PC-9 (cell line): ENCODE data around the gene FAM78B. TPM values are rescaled to one million over a fixed set of nuclear protein-coding genes. Genes with fewer than 3 reads are reported as not detected.

Experiments
- BruUV-seq: library from RNA; stranded (reverse); fragments of 400-500 nt; replicated peaks from 2 replicates; lab custom pipeline; 2021; lab: Mats Ljungman, UMichigan
- CTCF ChIA-PET: fragments of 300-600 bp; sonication (Branson Sonifier 250); formaldehyde crosslinking; loops from one replicate; lab custom pipeline; 2022; ENCODE audit warnings: antibody characterized with exemption; lab: Charles Lee
- POLR2A ChIA-PET: fragments of 300-600 bp; sonication (Branson Sonifier 250); formaldehyde crosslinking; loops from one replicate; lab custom pipeline; 2022; ENCODE audit warnings: antibody characterized with exemption; ENCODE audit not compliant: unreplicated experiment; lab: Charles Lee
- DNase-seq, 2 experiments: peaks; one replicate each; pipeline versions ENCODE4 v3.0.0 to v3.0.0-alpha.2; 2015 to 2022; ENCODE audit warnings: mixed read lengths in 1 of 2
- H2AFZ ChIP-seq: fragments of 200-600 bp; sonication (generic); 2 replicates; pipeline ENCODE4 v1.8.1; 2017; ENCODE audit warnings: antibody characterized with exemption
- H3F3A ChIP-seq: fragments of 200-600 bp; sonication (generic); 2 replicates; pipeline ENCODE4 v1.8.1; 2017; ENCODE audit warnings: antibody characterized with exemption, mild to moderate bottlenecking, low read depth; ENCODE audit not compliant: insufficient read depth
- H3K27ac ChIP-seq: fragments of 200-600 bp; sonication (generic); 2 replicates; pipeline ENCODE4 v1.6.1; 2016; ENCODE audit warnings: mixed run types
- H3K27me3 ChIP-seq: fragments of 200-600 bp; sonication (generic); 2 replicates; pipeline ENCODE4 v1.6.1; 2016; ENCODE audit warnings: low read depth, mixed run types; ENCODE audit not compliant: insufficient read depth
- H3K36me3 ChIP-seq: fragments of 200-600 bp; sonication (generic); 2 replicates; pipeline ENCODE4 v1.6.1; 2016; ENCODE audit warnings: low read depth, mixed run types
- H3K4me1 ChIP-seq: fragments of 200-600 bp; sonication (generic); replicated peaks from 2 replicates; pipeline ENCODE4 v1.6.1; 2016; ENCODE audit warnings: mixed run types; ENCODE audit not compliant: insufficient read depth
- H3K4me2 ChIP-seq: fragments of 200-600 bp; sonication (generic); 2 replicates; pipeline ENCODE4 v1.6.1; 2017; ENCODE audit warnings: mixed run types
- H3K4me3 ChIP-seq: fragments of 200-600 bp; sonication (generic); 2 replicates; pipeline ENCODE4 v1.6.1; 2016; ENCODE audit warnings: mixed run types
- H3K79me2 ChIP-seq: fragments of 200-600 bp; sonication (generic); 2 replicates; pipeline ENCODE4 v1.6.1; 2017; ENCODE audit warnings: low read depth, mixed run types
- H3K9me2 ChIP-seq: fragments of 200-600 bp; sonication (generic); 2 replicates; pipeline ENCODE4 v1.8.1; 2017; ENCODE audit warnings: mild to moderate bottlenecking; ENCODE audit not compliant: insufficient read depth
- H3K9me3 ChIP-seq: fragments of 200-600 bp; sonication (generic); 2 replicates; pipeline ENCODE4 v1.8.1; 2016; ENCODE audit warnings: low read depth; ENCODE audit not compliant: insufficient read depth
- H4K20me1 ChIP-seq: fragments of 200-600 bp; sonication (generic); 2 replicates; pipeline ENCODE4 v1.8.1; 2017; ENCODE audit not compliant: insufficient read depth
- EZH2 ChIP-seq: fragments of 200-600 bp; sonication (generic); IDR thresholded peaks from 2 replicates; pipeline ENCODE4 v1.8.0; 2017; ENCODE audit warnings: antibody characterized with exemption, low read depth
- intact Hi-C: fragments of 100-400 bp; cut with micrococcal nuclease; formaldehyde crosslinking; loops from one replicate; pipeline ENCODE4 v1.10.0; 2022; ENCODE audit not compliant: unreplicated experiment
- total RNA-seq: library from RNA; stranded (reverse); gene quantifications from 2 replicates; pipeline ENCODE4 v1.2.3, GENCODE V29; 2021
- TF ChIP-seq, protein P1 (sequence below): fragments of 200-600 bp; sonication (generic); conservative IDR thresholded peaks from 2 replicates; pipeline ENCODE4 v1.6.1; 2017; ENCODE audit warnings: mixed run types, antibody characterized with exemption, mild to moderate bottlenecking, moderate library complexity

The FAM78B gene
- total RNA-seq, 1 experiment from 2014 or later = not detected

DNA sequence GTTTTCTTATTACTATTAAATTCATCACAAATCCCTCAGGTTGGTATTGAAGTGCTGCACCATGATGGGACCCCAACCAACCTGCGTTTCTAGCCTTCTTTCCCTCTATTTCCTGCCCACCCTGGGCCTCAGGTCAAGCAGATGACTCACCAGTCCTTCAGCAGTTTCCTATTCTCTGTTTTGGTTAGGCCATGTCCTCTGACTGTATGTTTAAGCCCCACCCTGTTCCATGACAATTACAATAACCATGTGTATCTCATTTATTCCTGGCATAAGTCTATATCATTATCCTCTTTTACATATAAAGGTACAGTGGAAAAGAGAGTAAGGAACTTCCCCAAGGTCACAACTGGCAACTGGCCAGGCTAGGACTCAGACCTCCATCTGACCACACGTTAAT is 5.3 kb upstream of the FAM78B start:
- CTCF ChIA-PET = no interaction called here
- Histone ChIP-seq H3K9me2 (no peaks in the 10 kb centered on the region), H3K4me1 (no peaks in the 10 kb centered on the region), H3K4me3 (no peak overlapping the region), H3K27ac (no peak overlapping the region), H3K27me3 (no peaks in the 10 kb centered on the region), H3F3A (no peaks in the 10 kb centered on the region), H3K36me3 (no peaks in the 10 kb centered on the region), H3K9me3 (no peaks in the 10 kb centered on the region), H3K4me2 (no peak overlapping the region), H2AFZ (no peak overlapping the region), H4K20me1 (no peaks in the 10 kb centered on the region), H3K79me2 (no peaks in the 10 kb centered on the region)
- intact Hi-C loops = no loop called here
- no peak for TF ChIP-seq EZH2
- TF ChIP-seq, protein P1, sequence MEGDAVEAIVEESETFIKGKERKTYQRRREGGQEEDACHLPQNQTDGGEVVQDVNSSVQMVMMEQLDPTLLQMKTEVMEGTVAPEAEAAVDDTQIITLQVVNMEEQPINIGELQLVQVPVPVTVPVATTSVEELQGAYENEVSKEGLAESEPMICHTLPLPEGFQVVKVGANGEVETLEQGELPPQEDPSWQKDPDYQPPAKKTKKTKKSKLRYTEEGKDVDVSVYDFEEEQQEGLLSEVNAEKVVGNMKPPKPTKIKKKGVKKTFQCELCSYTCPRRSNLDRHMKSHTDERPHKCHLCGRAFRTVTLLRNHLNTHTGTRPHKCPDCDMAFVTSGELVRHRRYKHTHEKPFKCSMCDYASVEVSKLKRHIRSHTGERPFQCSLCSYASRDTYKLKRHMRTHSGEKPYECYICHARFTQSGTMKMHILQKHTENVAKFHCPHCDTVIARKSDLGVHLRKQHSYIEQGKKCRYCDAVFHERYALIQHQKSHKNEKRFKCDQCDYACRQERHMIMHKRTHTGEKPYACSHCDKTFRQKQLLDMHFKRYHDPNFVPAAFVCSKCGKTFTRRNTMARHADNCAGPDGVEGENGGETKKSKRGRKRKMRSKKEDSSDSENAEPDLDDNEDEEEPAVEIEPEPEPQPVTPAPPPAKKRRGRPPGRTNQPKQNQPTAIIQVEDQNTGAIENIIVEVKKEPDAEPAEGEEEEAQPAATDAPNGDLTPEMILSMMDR = no peak
- no peak for DNase-seq
- no TSS peak for BruUV-seq
- POLR2A ChIA-PET = no interaction called here

DNA sequence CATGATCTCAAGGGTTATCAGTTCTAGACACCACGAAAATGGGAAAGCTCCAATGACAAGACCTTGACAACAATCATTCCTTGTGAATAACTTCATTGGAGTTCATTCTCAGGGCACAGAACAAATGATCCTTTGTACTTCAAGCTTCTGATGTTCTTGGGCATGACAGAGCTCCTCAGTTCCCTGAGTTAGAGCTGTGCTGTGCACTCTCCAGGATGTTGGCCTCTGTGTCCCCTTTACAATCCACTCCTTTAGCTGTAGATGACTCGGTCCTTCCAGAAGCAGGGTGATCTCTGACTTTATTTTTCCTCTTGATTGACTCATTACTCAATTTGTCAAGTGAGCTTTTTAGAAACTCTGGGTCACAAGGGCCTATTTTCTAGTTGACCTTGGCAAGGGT is 3.9 kb upstream of the FAM78B start:
- Histone ChIP-seq H3F3A (no peaks in the 10 kb centered on the region), H3K27me3 (no peaks in the 10 kb centered on the region), H3K27ac (no peak overlapping the region), H3K4me3 (no peak overlapping the region), H3K4me2 (no peak overlapping the region), H4K20me1 (no peaks in the 10 kb centered on the region), H3K9me3 (no peaks in the 10 kb centered on the region), H3K79me2 (no peaks in the 10 kb centered on the region), H2AFZ (no peak overlapping the region), H3K4me1 (no peaks in the 10 kb centered on the region), H3K36me3 (no peaks in the 10 kb centered on the region), H3K9me2 (no peaks in the 10 kb centered on the region)
- intact Hi-C loops = no loop called here
- CTCF ChIA-PET = no interaction called here
- POLR2A ChIA-PET = no interaction called here
- no peak for DNase-seq
- TF ChIP-seq, protein P1 = no peak
- TF ChIP-seq EZH2 = no peak
- BruUV-seq = no TSS peak

DNA sequence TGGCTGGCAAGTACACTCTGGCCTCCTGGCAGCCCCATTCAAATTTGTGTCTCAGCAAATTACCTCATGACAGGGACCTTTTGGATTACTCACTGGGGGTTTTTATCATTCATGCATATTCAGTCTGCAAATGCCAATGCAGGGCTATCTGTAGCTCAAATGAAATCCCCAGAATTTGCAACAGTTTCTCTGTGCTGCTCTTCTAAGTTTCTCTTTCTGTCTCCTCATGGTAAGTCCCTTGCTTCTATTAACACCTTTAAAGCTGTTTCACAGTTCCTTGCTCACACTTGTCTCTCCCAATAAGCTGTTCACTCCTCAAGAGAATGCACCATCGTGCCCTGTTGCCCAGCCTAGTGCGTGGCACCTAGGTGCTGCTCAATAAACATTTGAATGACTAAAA is 3.3 kb upstream of the FAM78B start:
- Histone ChIP-seq H2AFZ (no peak overlapping the region), H3K36me3 (no peaks in the 10 kb centered on the region), H3K4me3 (no peak overlapping the region), H3K9me2 (no peaks in the 10 kb centered on the region), H3K4me2 (no peak overlapping the region), H3K27ac (no peak overlapping the region), H3K9me3 (no peaks in the 10 kb centered on the region), H4K20me1 (no peaks in the 10 kb centered on the region), H3K27me3 (no peaks in the 10 kb centered on the region), H3K4me1 (no peaks in the 10 kb centered on the region), H3F3A (no peaks in the 10 kb centered on the region), H3K79me2 (no peaks in the 10 kb centered on the region)
- POLR2A ChIA-PET = no interaction called here
- CTCF ChIA-PET = no interaction called here
- BruUV-seq = no TSS peak
- intact Hi-C loops = no loop called here
- TF ChIP-seq, protein P1 = no peak
- TF ChIP-seq EZH2 = no peak
- no peak for DNase-seq
